ENCODE measurements around the gene OR2D3. TPM values are rescaled to one million over a fixed set of nuclear protein-coding genes. Genes with fewer than 3 reads are reported as not detected.

The OR2D3 gene
- total and polyA plus RNA-seq, 9 of the 15 experiments (the other 6 are each of a cell fraction or from before 2014, with no cell fraction given) = 0.42 TPM; not detected in 8

- TF ChIP-seq NCOR1 (IDR thresholded peaks at IDR 0.05) (no peak), FOXJ3 (CRISPR knock-in tag; IDR thresholded peaks at IDR 0.05) (no peak), NFIC (IDR thresholded peaks at IDR 0.05) (no peak), ZNF217 (CRISPR knock-in tag; IDR thresholded peaks at IDR 0.05) (no peak), CCNT2 (IDR thresholded peaks at IDR 0.05; ENCODE audit: borderline replicate concordance, extremely low read depth, insufficient read length, low read depth, low read length) (peak; percentile 42), CBFB (CRISPR knock-in tag; IDR thresholded peaks at IDR 0.05) (0 out of 2 replicates have a peak, but pooled peaks have one; percentile 52), MLLT1 (IDR thresholded peaks at IDR 0.05) (no peak), ZKSCAN3 (CRISPR knock-in tag; IDR thresholded peaks at IDR 0.05) (no peak), ZNF184 (CRISPR knock-in tag; IDR thresholded peaks at IDR 0.05) (no peak), SRSF9 (IDR thresholded peaks at IDR 0.05; ENCODE audit: borderline replicate concordance, low read depth, low read length) (no peak), ZNF740 (CRISPR knock-in tag; IDR thresholded peaks at IDR 0.05) (no peak), ZNF740 (tag; IDR thresholded peaks at IDR 0.05) (no peak), ZHX1 (conservative IDR thresholded peaks at IDR 0.05; ENCODE audit: low read length) (no peak), SPI1 (IDR thresholded peaks at IDR 0.05; ENCODE audit: borderline replicate concordance, low read depth, low read length) (peak; percentile 20; the same call in 1 of the 2 replicates), HNRNPK (IDR thresholded peaks at IDR 0.05; ENCODE audit: low read depth, low read length, poor library complexity, severe bottlenecking) (no peak), POLR2G (IDR thresholded peaks at IDR 0.05; ENCODE audit: low read depth, low read length) (peak; percentile 88), AFF4 (CRISPR knock-in tag; IDR thresholded peaks at IDR 0.05) (0 out of 2 replicates have a peak, but pooled peaks have one; percentile 65), YBX1 (IDR thresholded peaks at IDR 0.05) (no peak), NFXL1 (CRISPR knock-in tag; IDR thresholded peaks at IDR 0.05) (no peak)
Observed at GRCh38 chr11:6926208-6927029, 5.6 kb downstream of the OR2D3 start, which contains the start of gene ZNF215 (continued).
